T-helper 2 cell treated with Interferon-gamma antibody and Interleukin-4, amounts not matched to agents 100 ng/mL and 5 ng/mL, for 36 hours (primary cell): Measurements from ENCODE around the gene ITPR3. TPM values are rescaled to one million over a fixed set of nuclear protein-coding genes. Genes with fewer than 3 reads are reported as not detected.

Experiments used
- intact Hi-C: fragments of 100-400 bp; cut with micrococcal nuclease; formaldehyde crosslinking; loops from one replicate; pipeline ENCODE4 v1.15.1; 2023
- total RNA-seq: library from RNA; stranded (reverse); gene quantifications from 2 replicates; pipeline ENCODE4 v1.2.3, GENCODE V29; 2022

The ITPR3 gene
- total RNA-seq, result 48.0 and 48.9 TPM in 2 replicates

DNA sequence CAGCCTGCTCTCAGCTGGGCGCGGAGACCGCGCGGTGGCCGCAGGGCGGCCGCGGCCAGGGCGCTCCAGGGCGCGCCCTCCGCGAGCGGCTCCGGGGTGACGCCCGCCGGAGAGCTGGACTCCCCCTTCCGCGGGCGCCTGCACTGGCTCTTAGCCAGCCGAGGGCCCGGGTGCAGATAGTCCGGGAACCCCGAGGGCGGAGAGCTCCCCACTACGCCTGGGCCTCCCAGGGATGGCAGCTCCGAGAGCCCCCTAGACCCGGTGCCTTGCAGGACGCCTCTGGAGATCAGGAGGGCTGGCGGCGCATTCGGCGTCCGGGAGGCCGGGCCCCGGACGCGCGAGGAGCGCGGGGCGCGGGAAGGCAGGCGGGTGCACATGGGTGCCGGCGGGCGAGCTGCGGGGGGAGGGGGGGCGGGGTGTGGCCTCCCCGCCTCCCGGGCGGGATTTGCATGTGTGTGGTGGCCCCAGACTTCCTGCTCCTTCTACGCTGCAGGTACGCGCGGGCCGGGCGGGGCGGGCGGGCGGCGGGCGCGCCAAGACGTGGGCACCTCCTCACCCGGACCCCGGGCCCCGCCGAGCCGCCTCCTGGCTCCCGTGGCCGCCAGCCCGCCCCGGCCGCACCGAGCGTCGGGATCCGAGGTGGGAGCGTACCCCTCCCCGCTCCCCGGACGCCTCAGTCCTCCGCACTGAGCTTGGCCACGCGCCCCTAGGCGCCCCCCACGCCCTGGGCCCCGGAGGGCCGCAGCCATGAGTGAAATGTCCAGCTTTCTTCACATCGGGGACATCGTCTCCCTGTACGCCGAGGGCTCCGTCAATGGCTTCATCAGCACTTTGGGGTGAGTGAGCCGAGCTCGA, at the start of gene ITPR3:
Gene ITPR3, plus strand, starts transcription at position 467 of the 855 bp plus-strand sequence. Its CDS starts 281 bp downstream, at position 748.
- intact Hi-C loops, result loop anchor here (1.0 to 2.0 kb wide), 4 partner anchors 12 to 168 kb away; partner anchors contain the start of gene LEMD2

DNA sequence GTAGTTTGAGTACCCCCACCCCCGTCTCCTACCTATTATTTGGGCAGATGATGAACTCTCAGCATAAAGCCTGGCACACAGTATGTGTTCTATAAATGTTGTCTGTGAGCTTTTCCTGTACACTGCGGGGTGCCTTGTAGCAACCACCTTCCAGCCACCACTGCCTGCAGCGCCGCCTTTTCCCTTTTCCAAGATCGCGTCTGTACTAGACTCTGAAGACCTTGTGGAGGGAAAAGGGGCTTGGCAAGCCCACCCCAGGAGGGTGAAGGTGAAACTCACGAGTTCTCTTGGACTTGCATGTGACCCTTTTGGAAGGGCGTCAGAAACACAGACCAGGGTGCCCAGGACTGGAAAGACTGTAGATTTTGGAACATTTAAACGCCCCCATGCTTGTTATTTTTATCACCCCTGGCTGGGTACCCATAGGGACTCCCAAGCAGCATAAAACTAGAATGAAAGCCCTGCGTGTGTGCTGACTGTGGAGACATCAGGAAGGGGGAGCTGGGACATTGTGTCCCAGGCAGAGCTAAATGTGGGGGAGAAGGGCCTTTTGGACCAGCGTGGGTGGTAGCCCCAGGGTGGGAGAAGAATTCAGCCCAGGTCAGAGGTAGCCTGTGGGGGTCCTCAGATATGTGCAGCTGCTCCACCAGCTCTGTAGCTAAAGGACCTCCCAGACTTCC, 49.3 kb upstream of the ITPR3 start:
- intact Hi-C loops, result loop anchor here (1.0 to 10.0 kb wide), 8 partner anchors 9 to 257 kb away; partner anchors contain the start of genes BAK1, CUTA, KIFC1 and TAPBP

DNA sequence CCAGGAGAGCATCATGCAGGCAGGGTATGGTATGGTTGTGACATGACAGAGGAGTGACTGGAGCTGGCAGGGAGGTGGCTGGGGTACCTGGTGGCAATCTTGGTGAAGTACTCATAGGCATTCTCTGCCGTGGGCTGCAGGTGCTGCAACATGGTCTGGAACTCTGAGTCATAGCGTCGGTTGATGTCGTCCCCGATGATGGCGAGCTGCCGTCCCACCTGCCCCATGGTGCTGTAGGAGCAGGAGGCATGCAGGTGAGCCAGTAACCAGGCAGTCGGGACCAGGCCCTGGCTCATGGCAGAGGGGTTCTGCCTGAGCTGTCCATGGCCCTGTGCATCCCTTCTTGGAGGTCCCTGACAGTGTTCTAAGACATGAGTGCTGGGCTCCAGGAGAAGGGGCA, 45.9 kb upstream of the ITPR3 start:
- intact Hi-C loops, result loop anchor here (10.0 kb wide), 1 partner anchor 260 kb away; the partner anchor contains the start of genes TAPBP and ZBTB22

DNA sequence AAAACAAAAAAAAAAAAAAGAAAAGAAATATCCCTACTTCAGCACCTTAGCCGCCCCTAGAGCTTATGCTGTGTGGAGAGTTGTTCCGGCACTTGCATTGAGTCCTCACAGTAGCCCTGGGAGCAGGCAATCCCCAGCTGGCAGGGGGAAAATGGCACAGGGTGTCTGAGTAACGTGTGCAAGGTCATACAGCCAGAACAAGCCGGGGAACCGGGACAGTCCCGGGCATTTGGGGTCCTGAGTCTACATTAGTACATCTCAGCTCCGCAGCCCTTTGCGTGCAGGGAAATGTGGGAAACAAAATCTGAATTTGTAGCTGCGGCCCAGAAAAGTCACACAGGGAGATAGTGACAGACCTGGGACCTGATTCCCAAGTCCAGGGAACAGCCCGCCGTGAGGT, 44.5 kb upstream of the ITPR3 start:
- intact Hi-C loops, result loop anchor here (10.0 kb wide), 1 partner anchor 262 kb away; the partner anchor contains the start of genes TAPBP and ZBTB22

DNA sequence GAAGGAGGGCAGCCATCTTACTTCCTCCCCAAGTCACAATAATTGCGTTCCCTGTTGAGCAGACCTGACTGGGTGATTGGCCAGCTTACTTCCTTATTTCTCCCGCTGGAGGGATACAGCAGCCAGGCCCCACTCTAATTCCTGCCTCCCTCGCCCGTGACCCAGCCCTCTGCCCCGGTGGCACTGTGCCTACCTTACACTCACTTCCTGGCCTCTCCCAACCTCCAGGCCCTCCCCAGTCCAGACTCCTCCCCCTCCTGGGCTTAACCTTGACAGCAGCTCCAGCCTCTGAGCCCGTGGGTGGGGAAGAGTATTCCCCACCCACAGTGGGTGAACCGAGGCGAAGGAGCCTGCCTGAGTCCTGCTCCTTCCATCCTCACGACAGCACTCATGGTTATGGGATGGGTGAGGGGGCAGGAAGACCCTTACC, 44.0 kb upstream of the ITPR3 start:
- intact Hi-C loops, result loop anchor here (10.0 kb wide), 1 partner anchor 262 kb away; the partner anchor contains the start of genes TAPBP and ZBTB22

DNA sequence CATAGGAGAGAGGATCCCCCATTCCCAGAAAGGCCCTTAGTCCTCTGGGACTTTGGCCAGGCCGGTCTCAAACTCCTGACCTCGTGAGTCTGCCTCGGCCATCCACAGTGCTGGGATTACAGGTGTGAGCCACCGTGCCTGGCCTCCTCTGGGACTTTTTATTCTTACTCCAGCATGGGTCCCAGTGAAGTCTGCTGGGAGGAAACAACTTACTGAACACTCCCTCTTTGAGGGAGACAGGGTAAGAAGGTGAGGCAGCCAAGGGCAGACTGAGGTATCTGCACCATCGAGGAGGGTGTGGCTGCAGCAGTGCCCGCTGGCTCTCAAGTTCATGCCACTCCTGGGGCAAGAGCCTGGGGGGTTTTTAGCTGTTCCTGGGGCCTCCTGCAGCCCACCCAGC, 43.4 kb upstream of the ITPR3 start:
- intact Hi-C loops, result loop anchor here (2.0 to 10.0 kb wide), 2 partner anchors 123 to 263 kb away; partner anchors contain the start of genes TAPBP, ZBTB22 and ZBTB9

DNA sequence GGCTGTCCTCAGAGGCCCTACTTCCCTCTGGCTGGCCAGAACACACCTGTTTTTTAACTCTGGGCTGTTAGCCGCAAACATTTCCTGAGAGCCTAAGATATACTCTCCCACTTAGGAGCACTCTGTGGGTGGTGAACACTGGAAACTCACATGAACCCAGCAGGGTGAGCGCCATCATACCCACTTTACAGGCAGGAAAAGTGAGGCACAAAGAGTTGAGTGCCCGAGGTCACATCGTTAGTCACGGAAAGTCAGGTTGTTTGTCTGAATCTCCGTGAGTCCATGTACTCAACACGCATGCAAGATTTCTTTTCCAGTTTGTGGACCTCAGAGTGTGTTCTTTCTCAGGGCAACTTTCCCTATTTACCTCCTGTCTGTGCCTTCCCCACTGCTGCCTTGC, 43.0 kb upstream of the ITPR3 start:
- intact Hi-C loops, result loop anchor here (2.0 to 10.0 kb wide), 2 partner anchors 123 to 263 kb away; partner anchors contain the start of genes TAPBP, ZBTB22 and ZBTB9

DNA sequence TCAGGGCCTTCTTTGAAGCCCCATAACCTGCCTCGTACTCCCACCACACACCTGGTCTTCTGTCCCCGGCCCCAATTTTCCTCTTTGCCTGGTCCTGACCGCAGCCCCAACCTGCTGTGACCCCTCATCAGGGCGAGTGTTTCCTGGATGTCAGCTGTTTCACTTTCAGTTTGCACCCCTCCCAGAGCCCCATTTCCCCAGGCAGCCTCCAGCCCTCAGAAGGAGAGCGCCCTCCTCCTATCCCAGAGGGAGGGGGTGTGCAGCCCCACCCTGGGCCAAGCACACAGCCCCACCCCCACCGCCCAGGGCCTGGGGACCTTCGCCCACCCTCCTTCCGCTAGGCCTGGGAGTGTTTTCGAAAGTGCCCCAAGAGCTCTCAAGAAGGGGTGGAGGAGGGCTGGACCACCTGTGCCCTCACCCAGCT, 42.5 kb upstream of the ITPR3 start:
- intact Hi-C loops, result loop anchor here (2.0 to 10.0 kb wide), 2 partner anchors 124 to 264 kb away; partner anchors contain the start of genes TAPBP, ZBTB22 and ZBTB9

DNA sequence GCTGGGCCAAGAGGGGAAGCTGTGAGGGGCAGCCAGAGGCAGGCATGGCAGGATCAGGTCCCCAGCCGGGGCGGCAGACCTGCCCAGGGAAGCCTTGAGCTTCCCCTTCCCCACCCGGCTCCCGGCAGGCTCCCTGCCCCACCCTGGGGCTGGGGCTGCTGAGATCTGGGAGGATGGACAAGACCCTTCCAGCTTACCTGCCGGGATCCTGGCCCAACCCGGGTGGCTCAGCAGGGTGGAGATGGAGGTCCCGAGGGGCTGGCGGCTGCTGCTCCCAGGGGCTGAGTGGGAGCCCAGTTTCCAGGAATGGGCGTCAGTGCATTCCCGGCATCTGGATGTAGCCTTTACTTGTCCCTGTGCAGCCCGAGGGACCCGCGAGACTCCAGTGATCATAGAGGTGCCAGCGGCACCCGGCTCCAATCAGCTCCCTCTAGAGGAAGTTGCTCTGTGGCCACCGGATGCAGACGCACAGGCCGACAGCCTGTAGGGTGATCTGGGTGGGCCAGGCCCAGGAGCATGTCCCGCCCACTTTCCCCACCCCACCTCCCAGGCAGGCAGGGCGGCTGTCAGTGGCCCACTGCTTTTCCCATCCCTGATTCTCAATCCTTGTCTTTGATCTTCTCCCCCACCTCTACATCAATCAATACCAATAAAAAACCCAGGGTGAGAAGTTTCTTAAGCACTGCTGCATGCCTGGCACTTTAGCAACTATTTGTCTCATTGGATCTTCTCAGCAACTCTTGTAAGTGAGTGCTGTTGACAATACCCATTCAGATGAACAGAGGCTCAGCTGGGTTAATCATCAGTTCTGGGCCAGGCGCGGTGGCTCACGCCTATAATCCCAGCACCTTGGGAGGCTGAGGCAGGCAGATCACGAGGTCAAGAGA, 41.1 kb upstream of the ITPR3 start, which contains the start of gene BAK1:
Gene BAK1, minus strand, starts transcription at position 449 of the 887 bp plus-strand sequence. CDS start 2,672 bp downstream, outside the sequence.
- intact Hi-C loops, result loop anchor here (1.0 to 10.0 kb wide), 5 partner anchors 9 to 325 kb away; partner anchors contain the start of genes KIFC1, TAPBP, ZBTB22 and ZBTB9

DNA sequence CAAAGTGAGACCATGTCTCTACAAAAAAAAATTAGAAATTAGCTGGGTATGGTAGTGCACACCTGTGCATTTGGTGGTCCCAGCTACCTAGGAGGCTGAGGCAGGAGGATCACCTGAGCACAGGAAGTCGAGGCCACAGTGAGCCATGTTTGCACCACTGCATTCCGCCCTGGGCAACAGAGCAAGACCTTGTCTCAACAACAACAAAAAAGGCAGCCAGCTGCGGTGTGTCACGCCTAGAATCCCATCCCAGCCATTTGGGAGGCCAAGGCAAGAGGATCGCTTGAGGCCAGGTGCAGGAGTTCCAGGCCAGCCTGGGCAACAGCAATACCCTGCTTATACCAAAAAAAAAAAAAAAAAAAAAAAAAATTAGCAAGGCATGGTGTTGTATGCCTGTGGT, 39.9 kb upstream of the ITPR3 start:
- intact Hi-C loops, result loop anchor here (2.0 to 10.0 kb wide), 2 partner anchors 190 to 324 kb away; partner anchors contain the start of gene KIFC1

DNA sequence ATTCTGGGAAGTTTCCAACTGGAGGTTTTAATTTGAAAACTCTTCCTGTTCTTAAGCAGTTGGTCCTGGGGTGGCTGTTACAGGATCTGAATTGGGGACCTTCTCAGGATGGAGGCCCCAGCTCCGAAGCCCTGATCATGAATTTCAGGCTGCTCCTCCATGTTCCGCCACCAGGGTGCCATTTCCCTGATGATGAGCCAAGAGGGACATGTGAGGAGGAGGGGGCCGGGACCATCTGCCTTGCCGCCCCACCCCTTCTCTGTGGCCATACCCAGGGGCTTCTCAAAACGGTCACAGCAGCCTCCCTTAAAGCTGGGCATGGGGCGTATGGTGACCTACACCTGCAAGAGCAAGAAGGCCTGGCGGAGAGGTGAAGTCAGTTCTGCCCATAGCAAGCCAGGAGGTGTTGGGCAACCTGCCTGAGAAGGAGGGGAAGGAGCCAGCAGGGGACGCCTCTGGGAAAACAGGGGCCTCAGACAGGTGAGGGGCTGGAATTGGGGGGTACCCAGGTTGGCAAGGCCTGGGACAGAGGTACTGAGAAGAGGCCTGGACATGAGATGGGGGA, 37.4 kb upstream of the ITPR3 start:
- intact Hi-C loops, result loop anchor here (2.0 to 10.0 kb wide), 3 partner anchors 37 to 321 kb away; partner anchors contain the start of gene ITPR3

DNA sequence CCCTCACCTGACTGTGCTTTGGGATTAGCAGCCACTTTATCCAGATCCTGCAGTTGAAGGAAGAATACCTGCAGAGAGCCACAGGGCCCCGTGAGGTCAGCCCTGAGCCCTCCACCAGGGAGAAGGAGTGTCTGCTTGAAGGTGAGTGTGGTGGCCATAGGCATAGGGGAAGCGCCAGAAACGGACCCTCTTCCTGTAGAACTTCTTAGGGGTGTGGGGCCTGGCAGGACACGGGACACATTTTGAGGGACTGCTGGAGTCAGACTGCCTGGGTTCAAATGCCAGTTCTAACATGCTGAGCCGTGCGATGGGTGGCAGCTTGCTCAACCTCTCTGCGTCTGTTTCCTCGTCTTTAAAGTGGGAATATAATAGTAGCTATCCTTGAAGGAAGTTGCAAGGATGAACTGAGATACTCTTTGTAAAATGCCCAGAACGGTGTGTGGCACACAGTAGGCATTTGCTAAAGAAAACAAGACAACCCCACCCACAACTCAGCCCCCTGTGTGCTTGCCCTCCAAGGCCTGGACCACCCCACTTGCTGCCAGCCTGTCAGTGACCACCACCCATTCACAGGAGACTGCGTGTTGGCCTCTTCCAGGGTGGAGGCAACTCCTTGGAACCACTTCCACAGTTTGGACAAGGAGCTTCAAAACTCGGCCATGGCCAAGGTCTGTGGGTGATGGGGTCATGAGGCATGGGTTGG, 36.3 kb upstream of the ITPR3 start:
- intact Hi-C loops, result loop anchor here (2.0 to 10.0 kb wide), 4 partner anchors 36 to 320 kb away; partner anchors contain the start of gene ITPR3

DNA sequence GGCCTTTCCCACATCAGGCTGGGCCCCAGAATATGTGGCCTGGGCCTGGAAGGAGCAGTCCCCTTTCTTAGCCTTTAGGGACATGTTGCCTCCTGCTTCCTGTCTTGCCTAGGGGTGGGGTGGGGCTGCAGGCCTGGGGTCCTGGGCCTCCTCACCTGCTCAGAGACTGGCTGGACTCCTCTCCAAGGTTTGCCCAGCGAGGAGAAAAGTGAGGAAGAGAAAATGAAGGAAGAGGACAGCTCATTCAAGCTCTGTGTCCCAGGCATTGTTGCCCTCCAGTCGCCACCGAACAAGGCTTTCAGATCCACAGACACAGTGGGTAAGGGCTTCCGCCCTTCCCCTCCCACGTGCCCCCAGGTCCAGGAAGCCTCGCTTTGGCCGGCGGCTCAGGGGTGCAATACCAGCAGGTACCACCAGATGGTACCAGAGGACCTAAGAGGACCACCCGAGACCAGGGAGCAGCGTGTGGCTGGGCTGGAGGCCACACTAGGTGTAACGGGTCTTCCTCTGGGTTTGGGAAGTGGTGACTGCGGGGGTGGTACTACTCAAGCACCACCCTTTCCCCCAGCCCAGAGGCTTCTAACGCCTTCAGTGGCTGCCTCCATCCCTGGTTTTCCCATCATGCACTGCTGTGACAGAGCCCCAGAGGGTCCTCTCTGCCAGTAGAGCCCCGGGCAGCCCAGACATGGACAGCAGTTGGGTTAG, 35.6 kb upstream of the ITPR3 start:
- intact Hi-C loops, result loop anchor here (1.0 to 10.0 kb wide), 5 partner anchors 35 to 319 kb away; partner anchors contain the start of gene ITPR3

DNA sequence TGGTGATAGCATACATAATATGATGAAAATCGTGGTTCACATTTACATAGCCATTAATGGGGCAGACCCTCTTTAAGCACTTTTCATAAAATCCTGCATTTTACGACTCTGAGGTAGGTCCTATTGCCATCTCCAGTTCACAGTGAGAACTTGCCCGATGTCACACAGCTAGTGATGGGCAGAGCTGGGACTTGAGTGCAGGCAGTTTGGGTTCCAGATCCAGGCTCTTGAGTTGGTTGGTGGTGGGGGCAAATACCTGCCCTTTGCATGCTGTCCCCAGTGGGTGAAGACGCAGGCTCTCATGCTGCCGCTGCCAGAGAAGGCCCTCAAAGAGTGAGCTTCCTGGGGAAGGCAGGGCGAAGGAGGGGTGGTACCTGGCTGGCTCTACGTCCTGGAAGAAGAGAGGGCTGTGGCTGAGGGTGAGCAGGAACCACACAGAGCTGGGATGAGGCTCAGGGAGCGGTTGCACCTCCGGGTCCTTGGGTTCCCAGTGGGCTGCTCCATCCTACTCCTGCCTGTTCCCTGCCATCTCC, 34.9 kb upstream of the ITPR3 start:
- intact Hi-C loops, result loop anchor here (1.0 to 10.0 kb wide), 3 partner anchors 114 to 319 kb away; no protein-coding TSS in a partner anchor

DNA sequence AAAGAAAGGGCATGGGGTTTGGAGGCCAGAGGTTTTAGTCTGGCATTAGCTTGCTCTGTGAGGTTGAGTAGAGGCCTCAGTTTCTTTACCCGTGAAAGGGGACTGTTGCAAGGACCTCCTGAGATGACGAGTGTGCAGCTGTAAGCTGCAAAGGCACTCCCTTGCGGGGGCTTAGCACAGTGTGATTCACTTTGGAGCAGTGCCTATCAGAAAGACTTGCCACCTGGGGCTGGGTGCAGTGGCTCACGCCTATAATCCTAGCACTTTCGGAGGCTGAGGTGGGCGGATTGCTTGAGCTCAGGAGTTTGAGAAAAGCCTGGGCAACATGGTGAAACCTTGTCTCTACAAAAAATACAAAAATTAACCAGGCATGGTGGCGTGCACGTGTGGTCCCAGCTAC, 33.6 kb upstream of the ITPR3 start:
- intact Hi-C loops, result loop anchor here (5.0 to 10.0 kb wide), 2 partner anchors 175 to 317 kb away; no protein-coding TSS in a partner anchor

DNA sequence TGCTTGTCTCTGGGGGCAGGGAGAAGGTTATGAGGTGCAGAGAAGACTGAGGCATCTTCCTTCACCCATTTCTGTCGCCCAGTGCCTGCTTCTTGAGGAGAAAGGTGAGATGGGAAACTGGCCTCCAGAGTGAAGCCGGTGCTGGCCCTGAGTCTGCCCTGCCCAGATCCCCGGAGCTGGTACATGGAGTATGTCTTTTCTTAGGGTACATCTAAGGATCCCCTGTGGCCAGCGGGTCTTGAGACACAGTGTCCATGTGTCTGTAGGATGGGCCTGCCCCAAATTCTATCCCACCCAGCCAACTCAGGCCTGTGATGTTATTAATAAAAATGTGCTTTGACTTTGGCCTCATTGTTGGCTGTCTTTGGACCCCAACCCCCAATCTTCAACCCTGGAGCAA, 32.2 kb upstream of the ITPR3 start:
- intact Hi-C loops, result loop anchor here (5.0 to 10.0 kb wide), 2 partner anchors 173 to 316 kb away; no protein-coding TSS in a partner anchor

DNA sequence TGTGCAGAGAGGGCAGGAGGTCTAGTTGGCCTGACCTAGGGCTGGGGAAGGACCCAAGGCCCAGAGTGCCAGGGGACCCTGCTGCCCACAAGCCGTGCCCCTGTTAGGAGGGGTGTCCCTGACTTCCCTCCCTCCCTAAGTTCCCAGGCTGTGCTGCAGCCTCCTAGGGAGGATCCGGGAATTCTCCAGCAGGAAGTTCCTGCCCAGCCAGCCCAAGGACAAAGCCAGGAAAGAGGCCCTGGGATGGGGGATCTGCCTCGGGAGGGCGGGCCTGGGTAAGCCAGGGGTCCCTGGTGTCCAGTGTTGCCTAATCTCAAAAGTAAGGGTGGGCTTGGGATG, 31.8 kb upstream of the ITPR3 start:
- intact Hi-C loops, result loop anchor here (5.0 to 10.0 kb wide), 2 partner anchors 173 to 315 kb away; no protein-coding TSS in a partner anchor
